Erythroblast (primary cell): Measurements from ENCODE around the gene SRA1.

Experiments
- GATA1 ChIP-seq: IDR thresholded peaks from 2 replicates; pipeline ENCODE4 v1.6.1; 2011; ENCODE audit warnings: low read depth, mild to moderate bottlenecking, control low read depth, low read length, moderate library complexity
- POLR2A ChIP-seq: IDR thresholded peaks from 2 replicates; pipeline ENCODE4 v1.6.1; 2011; ENCODE audit warnings: mild to moderate bottlenecking, low read length

GRCh38 chr5:140513124-140513523 is 44.1 kb downstream of the SRA1 start:
- TF ChIP-seq POLR2A (no peak), GATA1 (no peak)
